GM12892 (cell line): ENCODE results near the gene RAB31.

Experiments used
- POLR2A ChIP-seq: IDR thresholded peaks from 2 replicates; pipeline ENCODE4 v1.6.1; 2011; ENCODE audit warnings: low read depth, low read length, control low read depth
- TAF1 ChIP-seq: IDR thresholded peaks from 2 replicates; pipeline ENCODE4 v1.6.1; 2011; ENCODE audit warnings: low read depth, mild to moderate bottlenecking, control low read depth, low read length, borderline replicate concordance

DNA sequence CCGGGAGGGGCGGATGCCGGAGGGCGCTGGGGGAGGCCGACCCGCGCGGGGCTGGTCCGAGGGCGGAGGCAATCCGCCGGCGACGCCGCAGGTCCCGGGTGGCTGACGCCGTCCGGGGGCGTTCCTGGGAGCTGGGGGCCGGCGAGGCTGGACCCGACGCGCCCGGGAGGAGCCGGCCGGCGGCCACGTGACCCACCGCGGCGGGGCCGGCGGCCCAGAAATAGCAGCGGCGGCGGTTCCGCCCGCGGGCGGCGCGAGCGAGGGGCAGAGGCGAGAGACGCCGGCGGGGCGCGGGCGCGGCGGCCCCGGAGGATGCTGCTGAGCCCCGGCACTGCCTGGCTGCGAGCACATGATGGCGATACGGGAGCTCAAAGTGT is at the start of gene RAB31:
- TF ChIP-seq POLR2A (peak; percentile 88), TAF1 (no peak)
